DND-41 (cell line): ENCODE measurements around the gene FBXL3.

ENCODE experiments used
- ATAC-seq: fragments of 200-7000 bp; cut with Tn5 transposase; 3 replicates; pipeline ENCODE4 v1.9.1; 2021; ENCODE audit warnings: low read depth; ENCODE audit not compliant: insufficient read depth
- DNase-seq: peaks from one replicate; pipeline ENCODE4 v3.0.0-alpha.2; 2020
- H2AFZ ChIP-seq: 2 replicates; pipeline ENCODE4 v1.6.0; 2012; ENCODE audit warnings: low read depth, low read length
- H3K27ac ChIP-seq: 2 replicates; pipeline ENCODE4 v1.5.1; 2012; ENCODE audit warnings: low read length, inconsistent platforms
- H3K27me3 ChIP-seq: fragments of 200-600 bp; sonication (generic); 2 replicates; pipeline ENCODE4 v1.6.0; 2012; ENCODE audit warnings: low read length, mild to moderate bottlenecking, inconsistent platforms; ENCODE audit not compliant: insufficient read depth, poor library complexity
- H3K36me3 ChIP-seq: 2 replicates; pipeline ENCODE4 v1.5.1; 2012; ENCODE audit warnings: low read length, inconsistent platforms; ENCODE audit not compliant: insufficient read depth
- H3K4me1 ChIP-seq: 2 replicates; pipeline ENCODE4 v1.5.1; 2012; ENCODE audit warnings: mild to moderate bottlenecking, low read length; ENCODE audit not compliant: insufficient read depth
- H3K4me2 ChIP-seq: 2 replicates; pipeline ENCODE4 v1.6.0; 2012; ENCODE audit warnings: mild to moderate bottlenecking, moderate library complexity, low read length, inconsistent platforms; ENCODE audit not compliant: insufficient read depth
- H3K4me3 ChIP-seq, 2 experiments: fragments of 200-600 bp in 1 of 2; shearing (Covaris generic) in 1 of 2; 2 replicates each; pipeline ENCODE4 v1.5.1; 2012 to 2016; ENCODE audit warnings: inconsistent platforms in 2 of 2, low read length in 2 of 2, mild to moderate bottlenecking in 2 of 2, low read depth in 1 of 2, moderate library complexity in 1 of 2
- H3K79me2 ChIP-seq: 2 replicates; pipeline ENCODE4 v1.6.0; 2012; ENCODE audit warnings: low read length, inconsistent platforms; ENCODE audit not compliant: insufficient read depth
- H3K9ac ChIP-seq: 2 replicates; pipeline ENCODE4 v1.6.0; 2012; ENCODE audit warnings: low read depth, mild to moderate bottlenecking, inconsistent platforms, low read length, moderate library complexity
- H3K9me3 ChIP-seq: 2 replicates; pipeline ENCODE4 v1.5.1; 2012; ENCODE audit warnings: low read length, moderate library complexity, mild to moderate bottlenecking, inconsistent platforms; ENCODE audit not compliant: insufficient read depth, severe bottlenecking
- H4K20me1 ChIP-seq: 2 replicates; pipeline ENCODE4 v1.6.0; 2012; ENCODE audit warnings: low read length; ENCODE audit not compliant: insufficient read depth
- CTCF ChIP-seq: IDR thresholded peaks from 2 replicates; pipeline ENCODE4 v1.5.1; 2012; ENCODE audit warnings: borderline replicate concordance, low read length, moderate library complexity, mild to moderate bottlenecking; ENCODE audit not compliant: poor library complexity, severe bottlenecking; ENCODE audit errors: extremely low read depth
- EZH2 ChIP-seq: IDR thresholded peaks from 3 replicates; pipeline ENCODE4 v1.6.1; 2012; ENCODE audit warnings: borderline replicate concordance, low read depth, mild to moderate bottlenecking, moderate library complexity, low read length, inconsistent platforms; ENCODE audit not compliant: severe bottlenecking

Gene FBXL3

GRCh38 chr13:77019756-77020155, 7.2 kb downstream of the FBXL3 start:
- Histone ChIP-seq H4K20me1 (peaks cover 50% of the 10 kb centered on the region), H3K9ac (no peak overlapping the region), H3K36me3 (peaks cover 80% of the 10 kb centered on the region)

GRCh38 chr13:77016888-77017623, 9.9 kb downstream of the FBXL3 start:
- no peak overlapping the region for H3K4me3 ChIP-seq
- DNase-seq (no peak), ATAC-seq (no peak)
- TF ChIP-seq EZH2 (no peak), CTCF (no peak)
- H2AFZ ChIP-seq, result no peak overlapping the region
- peaks cover 5% of the 10 kb centered on the region for H3K4me1 ChIP-seq
- H3K36me3 ChIP-seq, result peaks cover 90% of the 10 kb centered on the region
- H3K27ac ChIP-seq, result no peak overlapping the region
- H4K20me1 ChIP-seq, result peaks cover 28% of the 10 kb centered on the region
- H3K79me2 ChIP-seq, result peaks cover 89% of the 10 kb centered on the region
- no peak overlapping the region for H3K9ac ChIP-seq
- H3K27me3 ChIP-seq, result no peaks in the 10 kb centered on the region
- no peaks in the 10 kb centered on the region for H3K9me3 ChIP-seq
- no peak overlapping the region for H3K4me2 ChIP-seq

More at GRCh38 chr13:77019756-77020155, 7.2 kb downstream of the FBXL3 start:
- Histone ChIP-seq H2AFZ (no peak overlapping the region), H3K4me2 (peak overlapping the region; percentile 95; the same call in 1 of the 2 replicates), H3K4me3 (no peak overlapping the region), H3K9me3 (no peaks in the 10 kb centered on the region), H3K79me2 (peaks cover 95% of the 10 kb centered on the region), H3K27ac (no peak overlapping the region), H3K27me3 (no peaks in the 10 kb centered on the region), H3K4me1 (peaks cover 32% of the 10 kb centered on the region)
- ATAC-seq (no peak), DNase-seq (no peak)
- TF ChIP-seq CTCF, result no peak
- TF ChIP-seq EZH2, result no peak

GRCh38 chr13:77016251-77016812, 10.6 kb downstream of the FBXL3 start:
- Histone ChIP-seq H3K36me3 (peaks cover 93% of the 10 kb centered on the region), H2AFZ (no peak overlapping the region), H3K79me2 (peaks cover 89% of the 10 kb centered on the region), H3K4me1 (no peaks in the 10 kb centered on the region; the same call in 1 of the 2 replicates), H3K4me3 (no peak overlapping the region), H3K27ac (no peak overlapping the region), H4K20me1 (peaks cover 23% of the 10 kb centered on the region), H3K9me3 (no peaks in the 10 kb centered on the region), H3K9ac (no peak overlapping the region), H3K27me3 (no peaks in the 10 kb centered on the region), H3K4me2 (no peak overlapping the region)
- DNase-seq (no peak), ATAC-seq (no peak)
- TF ChIP-seq CTCF, result no peak
- no peak for TF ChIP-seq EZH2
